Measurements from ENCODE around the gene RNPS1.

Gene RNPS1

DNA sequence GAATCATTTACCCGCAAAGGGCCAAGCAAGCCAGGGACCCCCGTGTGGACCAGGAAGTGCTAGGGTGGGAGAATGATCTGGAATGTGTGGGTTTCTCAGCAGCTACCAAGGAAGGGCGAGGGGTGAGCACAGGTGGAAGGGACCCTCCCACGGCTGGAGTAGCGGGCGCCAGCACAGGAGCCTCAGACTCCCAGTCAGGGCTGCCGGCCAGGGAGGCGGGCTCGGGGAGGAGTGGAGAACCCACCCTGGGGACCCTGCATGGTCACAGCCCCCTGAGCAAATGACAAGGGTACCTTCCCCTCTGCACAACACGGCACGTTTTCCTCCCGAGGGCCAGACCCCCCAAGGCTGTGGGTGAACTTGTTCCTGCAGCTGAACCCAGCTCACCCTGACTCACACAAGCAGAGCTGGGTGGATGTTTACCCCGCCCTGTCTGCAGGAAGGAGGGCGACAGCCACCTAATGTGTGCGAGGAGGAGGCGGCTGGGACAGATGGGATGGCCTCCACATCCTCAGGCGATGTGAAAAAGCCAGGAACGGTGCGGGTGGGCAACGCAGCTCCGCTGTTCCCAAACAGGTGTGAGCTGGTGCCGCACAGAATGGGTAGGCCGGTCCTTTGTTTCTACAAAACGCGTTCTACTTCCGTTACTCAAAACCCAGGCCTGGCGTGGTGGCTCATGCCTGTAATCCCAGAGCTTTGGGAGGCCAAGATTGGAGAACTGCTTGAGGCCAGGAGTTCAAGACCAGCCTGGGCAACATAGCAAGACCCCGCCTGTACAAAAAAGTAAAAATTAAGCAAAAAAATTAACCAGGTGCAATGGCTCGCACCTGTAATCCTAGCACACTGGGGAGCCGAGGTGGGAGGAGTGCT is 22.8 kb downstream of the RNPS1 start:
- Histone ChIP-seq H3K36me3 (replicated peaks; ENCODE audit: low read depth, low read length) (peaks cover 23% of the 10 kb centered on the region), H3K27ac (ENCODE audit: low read length) (no peak overlapping the region), H3K4me1 (ENCODE audit: low read length) (peaks cover 3% of the 10 kb centered on the region), H3K9me3 (ENCODE audit: insufficient read depth, low read length) (no peaks in the 10 kb centered on the region), H2AFZ (ENCODE audit: low read depth, low read length) (no peak overlapping the region), H3K9ac (ENCODE audit: low read length) (no peak overlapping the region), H3K4me3 (ENCODE audit: low read length) (no peak overlapping the region), H3K4me2 (ENCODE audit: low read length) (no peak overlapping the region), H3K27me3 (ENCODE audit: low read depth, low read length) (no peaks in the 10 kb centered on the region), H4K20me1 (ENCODE audit: insufficient read depth, low read length) (no peaks in the 10 kb centered on the region), H3K79me2 (ENCODE audit: low read length) (peaks cover 16% of the 10 kb centered on the region)
- TF ChIP-seq CTCF (IDR thresholded peaks at IDR 0.05; ENCODE audit: low read depth, low read length), result no peak
- no peak for TF ChIP-seq EZH2phosphoT487 (IDR thresholded peaks at IDR 0.05; ENCODE audit: low read depth)

DNA sequence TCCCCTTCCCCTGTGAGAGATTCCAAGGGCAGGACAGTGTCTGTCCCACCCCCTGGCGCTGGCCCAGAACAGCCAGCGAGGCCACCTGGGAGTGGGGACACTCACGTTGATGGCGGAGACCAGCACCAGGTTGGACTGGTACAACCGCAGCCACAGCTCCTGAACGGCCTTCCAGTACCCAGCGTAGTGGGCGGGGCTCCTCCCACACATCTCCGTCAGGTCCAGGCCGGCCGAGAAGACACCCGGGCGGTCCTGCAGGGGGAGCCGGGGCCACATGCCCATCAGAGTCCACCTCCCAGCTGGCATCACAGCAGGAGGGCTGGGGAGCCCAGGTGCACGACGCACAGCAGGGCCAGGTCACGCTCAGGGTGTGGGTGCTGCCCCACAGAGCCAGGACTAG is 23.6 kb downstream of the RNPS1 start:
- Histone ChIP-seq H3K27ac (ENCODE audit: low read length) (no peak overlapping the region), H3K4me1 (ENCODE audit: low read length) (no peaks in the 10 kb centered on the region), H3K9me3 (ENCODE audit: insufficient read depth, low read length) (no peaks in the 10 kb centered on the region), H3K27me3 (ENCODE audit: low read depth, low read length) (no peaks in the 10 kb centered on the region), H3K4me2 (ENCODE audit: low read length) (no peak overlapping the region), H3K36me3 (replicated peaks; ENCODE audit: low read depth, low read length) (peaks cover 25% of the 10 kb centered on the region), H2AFZ (ENCODE audit: low read depth, low read length) (no peak overlapping the region), H4K20me1 (ENCODE audit: insufficient read depth, low read length) (no peaks in the 10 kb centered on the region), H3K79me2 (ENCODE audit: low read length) (peaks cover 8% of the 10 kb centered on the region), H3K4me3 (ENCODE audit: low read length) (no peak overlapping the region), H3K9ac (ENCODE audit: low read length) (no peak overlapping the region)
- TF ChIP-seq EZH2phosphoT487 (IDR thresholded peaks at IDR 0.05; ENCODE audit: low read depth) (no peak), CTCF (IDR thresholded peaks at IDR 0.05; ENCODE audit: low read depth, low read length) (no peak)

- no peak for TF ChIP-seq EZH2phosphoT487 (IDR thresholded peaks at IDR 0.05; ENCODE audit: low read depth)
- TF ChIP-seq CTCF (IDR thresholded peaks at IDR 0.05; ENCODE audit: low read depth, low read length), result no peak
- Histone ChIP-seq H3K4me3 (ENCODE audit: low read length) (no peak overlapping the region), H3K9me3 (ENCODE audit: insufficient read depth, low read length) (no peaks in the 10 kb centered on the region), H3K36me3 (replicated peaks; ENCODE audit: low read depth, low read length) (peaks cover 25% of the 10 kb centered on the region), H4K20me1 (ENCODE audit: insufficient read depth, low read length) (no peaks in the 10 kb centered on the region), H3K79me2 (ENCODE audit: low read length) (peaks cover 6% of the 10 kb centered on the region), H3K9ac (ENCODE audit: low read length) (no peak overlapping the region), H2AFZ (ENCODE audit: low read depth, low read length) (no peak overlapping the region), H3K4me2 (ENCODE audit: low read length) (no peak overlapping the region), H3K27me3 (ENCODE audit: low read depth, low read length) (no peaks in the 10 kb centered on the region), H3K4me1 (ENCODE audit: low read length) (no peaks in the 10 kb centered on the region), H3K27ac (ENCODE audit: low read length) (no peak overlapping the region)
Measured at GRCh38 chr16:2243781-2244180, 24.1 kb downstream of the RNPS1 start.

DNA sequence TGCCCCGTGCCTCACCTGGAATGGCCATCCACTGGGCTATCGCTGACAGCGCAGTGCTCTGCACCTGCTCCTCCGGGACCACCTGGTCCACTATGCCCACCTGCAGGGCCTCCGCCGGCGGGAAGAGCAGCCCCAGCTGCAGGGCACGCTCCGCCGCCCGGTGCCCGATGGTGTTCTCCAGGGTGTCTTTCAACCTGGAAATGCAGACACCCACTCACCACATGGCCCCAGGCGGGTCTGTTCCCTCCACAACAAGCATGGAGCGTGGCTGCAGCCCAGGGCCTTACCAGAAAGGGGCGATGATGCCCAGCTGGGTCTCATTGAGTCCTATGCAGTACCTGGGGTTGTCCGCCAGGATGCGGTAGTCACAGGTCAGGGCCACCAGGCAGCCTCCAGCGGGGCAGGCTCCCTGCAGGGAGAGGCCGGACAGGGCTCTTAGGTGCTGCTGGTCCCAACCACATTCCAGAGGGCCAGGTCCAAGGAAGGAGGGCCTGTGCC is 24.8 kb downstream of the RNPS1 start:
- Histone ChIP-seq H3K79me2 (ENCODE audit: low read length) (no peaks in the 10 kb centered on the region), H3K36me3 (replicated peaks; ENCODE audit: low read depth, low read length) (peaks cover 22% of the 10 kb centered on the region), H3K4me2 (ENCODE audit: low read length) (no peak overlapping the region), H2AFZ (ENCODE audit: low read depth, low read length) (no peak overlapping the region), H3K9ac (ENCODE audit: low read length) (no peak overlapping the region), H3K9me3 (ENCODE audit: insufficient read depth, low read length) (no peaks in the 10 kb centered on the region), H3K27ac (ENCODE audit: low read length) (no peak overlapping the region), H3K27me3 (ENCODE audit: low read depth, low read length) (no peaks in the 10 kb centered on the region), H3K4me3 (ENCODE audit: low read length) (no peak overlapping the region), H3K4me1 (ENCODE audit: low read length) (no peaks in the 10 kb centered on the region), H4K20me1 (ENCODE audit: insufficient read depth, low read length) (no peaks in the 10 kb centered on the region)
- TF ChIP-seq CTCF (IDR thresholded peaks at IDR 0.05; ENCODE audit: low read depth, low read length) (no peak), EZH2phosphoT487 (IDR thresholded peaks at IDR 0.05; ENCODE audit: low read depth) (no peak)

All from OCI-LY3 (cell line).